ENCODE results near the gene UNC13D.

GRCh38 chr17:75832652-75833400 is 11.4 kb downstream of the UNC13D start:
- TF ChIP-seq POLR2A (IDR thresholded peaks at IDR 0.05) (no peak), CTCF (IDR thresholded peaks at IDR 0.05) (no peak)

All from heart left ventricle (tissue), 13 donors.